ENCODE results near the gene OR2L3. TPM values are rescaled to one million over a fixed set of nuclear protein-coding genes. Genes with fewer than 3 reads are reported as not detected.

Gene OR2L3
- total RNA-seq, result not detected in 2 replicates
- long read RNA-seq, result 0 reads

- DNase-seq (ENCODE audit: extremely low spot score, unreplicated experiment), result no peak
- Mint-ChIP-seq H3K27ac (ENCODE audit: unreplicated experiment) (no peak within 1 kb of the TSS), H3K27me3 (ENCODE audit: unreplicated experiment) (no peaks in the 10 kb centered on the region), H3K4me3 (ENCODE audit: unreplicated experiment) (no peak within 1 kb of the TSS), H3K36me3 (ENCODE audit: unreplicated experiment) (no peaks in the 10 kb centered on the region), H3K9me3 (ENCODE audit: unreplicated experiment) (peaks cover 43% of the 10 kb centered on the region), H3K4me1 (ENCODE audit: unreplicated experiment) (no peaks in the 10 kb centered on the region)
- TF ChIP-seq CTCF (IDR thresholded peaks at IDR 0.05), result no peak
Observed at GRCh38 chr1:248046536-248046935, at the start of gene OR2L3. Gene OR2L3, plus strand, starts transcription at chr1:248046836. Its CDS starts 13,846 bp downstream, at chr1:248060682.

GRCh38 chr1:247998811-247999210, 47.8 kb upstream of the OR2L3 start:
- no peak for DNase-seq (ENCODE audit: extremely low spot score, unreplicated experiment)
- no peak overlapping the region for H3K4me3 Mint-ChIP-seq (ENCODE audit: unreplicated experiment)

GRCh38 chr1:248000169-248000568, 46.5 kb upstream of the OR2L3 start:
- no peak overlapping the region for H3K4me3 Mint-ChIP-seq (ENCODE audit: unreplicated experiment)
- TF ChIP-seq CTCF (IDR thresholded peaks at IDR 0.05), result no peak
- H3K27ac Mint-ChIP-seq (ENCODE audit: unreplicated experiment), result no peak overlapping the region
- no peaks in the 10 kb centered on the region for H3K4me1 Mint-ChIP-seq (ENCODE audit: unreplicated experiment)
- DNase-seq (ENCODE audit: extremely low spot score, unreplicated experiment), result no peak
- no peaks in the 10 kb centered on the region for H3K27me3 Mint-ChIP-seq (ENCODE audit: unreplicated experiment)
- H3K9me3 Mint-ChIP-seq (ENCODE audit: unreplicated experiment), result peaks cover 50% of the 10 kb centered on the region
- H3K36me3 Mint-ChIP-seq (ENCODE audit: unreplicated experiment), result no peaks in the 10 kb centered on the region

More at GRCh38 chr1:247998811-247999210, 47.8 kb upstream of the OR2L3 start:
- no peaks in the 10 kb centered on the region for H3K36me3 Mint-ChIP-seq (ENCODE audit: unreplicated experiment)
- H3K27ac Mint-ChIP-seq (ENCODE audit: unreplicated experiment), result no peak overlapping the region
- TF ChIP-seq CTCF (IDR thresholded peaks at IDR 0.05), result no peak
- H3K9me3 Mint-ChIP-seq (ENCODE audit: unreplicated experiment), result peaks cover 48% of the 10 kb centered on the region
- no peaks in the 10 kb centered on the region for H3K27me3 Mint-ChIP-seq (ENCODE audit: unreplicated experiment)
- no peaks in the 10 kb centered on the region for H3K4me1 Mint-ChIP-seq (ENCODE audit: unreplicated experiment)

GRCh38 chr1:248007778-248008177, 38.9 kb upstream of the OR2L3 start:
- H3K9me3 Mint-ChIP-seq (ENCODE audit: unreplicated experiment), result peaks cover 58% of the 10 kb centered on the region
- no peaks in the 10 kb centered on the region for H3K4me1 Mint-ChIP-seq (ENCODE audit: unreplicated experiment)
- H3K27ac Mint-ChIP-seq (ENCODE audit: unreplicated experiment), result no peak overlapping the region
- H3K4me3 Mint-ChIP-seq (ENCODE audit: unreplicated experiment), result no peak overlapping the region
- H3K36me3 Mint-ChIP-seq (ENCODE audit: unreplicated experiment), result no peaks in the 10 kb centered on the region
- DNase-seq (ENCODE audit: extremely low spot score, unreplicated experiment), result no peak
- no peaks in the 10 kb centered on the region for H3K27me3 Mint-ChIP-seq (ENCODE audit: unreplicated experiment)
- no peak for TF ChIP-seq CTCF (IDR thresholded peaks at IDR 0.05)

GRCh38 chr1:248009681-248010080, 37.0 kb upstream of the OR2L3 start:
- Mint-ChIP-seq H3K27me3 (ENCODE audit: unreplicated experiment) (no peaks in the 10 kb centered on the region), H3K9me3 (ENCODE audit: unreplicated experiment) (peaks cover 47% of the 10 kb centered on the region), H3K4me1 (ENCODE audit: unreplicated experiment) (no peaks in the 10 kb centered on the region), H3K4me3 (ENCODE audit: unreplicated experiment) (no peak overlapping the region), H3K36me3 (ENCODE audit: unreplicated experiment) (no peaks in the 10 kb centered on the region), H3K27ac (ENCODE audit: unreplicated experiment) (no peak overlapping the region)
- no peak for DNase-seq (ENCODE audit: extremely low spot score, unreplicated experiment)
- TF ChIP-seq CTCF (IDR thresholded peaks at IDR 0.05), result no peak

Data from osteocyte (in vitro differentiated cells).